Progenitor cell of endocrine pancreas (in vitro differentiated cells): ENCODE data around the gene CELSR1. TPM values are rescaled to one million over a fixed set of nuclear protein-coding genes. Genes with fewer than 3 reads are reported as not detected.

Experiments
- DNase-seq: peaks from one replicate; pipeline ENCODE4 v3.0.0; 2021; ENCODE audit warnings: low spot score; ENCODE audit not compliant: unreplicated experiment
- H3K27ac Mint-ChIP-seq: 2 replicates; pipeline ENCODE4 v1.8.0; 2021; ENCODE audit warnings: mild to moderate bottlenecking, moderate library complexity, mixed read lengths
- H3K27me3 Mint-ChIP-seq: 2 replicates; pipeline ENCODE4 v1.8.0; 2021; ENCODE audit warnings: mixed read lengths
- H3K36me3 Mint-ChIP-seq: 2 replicates; pipeline ENCODE4 v1.8.0; 2022; ENCODE audit warnings: mixed read lengths; ENCODE audit not compliant: insufficient read depth
- H3K4me1 Mint-ChIP-seq: 2 replicates; pipeline ENCODE4 v1.8.0; 2021; ENCODE audit warnings: low read depth, mixed read lengths
- H3K4me3 Mint-ChIP-seq: 2 replicates; pipeline ENCODE4 v1.8.0; 2021; ENCODE audit warnings: low read depth, mild to moderate bottlenecking, moderate library complexity, mixed read lengths
- H3K9me3 Mint-ChIP-seq: 2 replicates; pipeline ENCODE4 v1.8.0; 2021; ENCODE audit warnings: low read depth, mixed read lengths
- CTCF ChIP-seq: fragments of 200-600 bp; sonication (generic); IDR thresholded peaks from one replicate; pipeline ENCODE4 v1.5.0; 2021; ENCODE audit warnings: antibody characterized with exemption, mild to moderate bottlenecking; ENCODE audit not compliant: unreplicated experiment
- total RNA-seq: library from RNA; stranded (reverse); gene quantifications from 2 replicates; pipeline ENCODE4 v1.2.1, GENCODE V29; 2021

The CELSR1 gene
- total RNA-seq, 1 donor from 2014 or later: 20.9 TPM

DNA sequence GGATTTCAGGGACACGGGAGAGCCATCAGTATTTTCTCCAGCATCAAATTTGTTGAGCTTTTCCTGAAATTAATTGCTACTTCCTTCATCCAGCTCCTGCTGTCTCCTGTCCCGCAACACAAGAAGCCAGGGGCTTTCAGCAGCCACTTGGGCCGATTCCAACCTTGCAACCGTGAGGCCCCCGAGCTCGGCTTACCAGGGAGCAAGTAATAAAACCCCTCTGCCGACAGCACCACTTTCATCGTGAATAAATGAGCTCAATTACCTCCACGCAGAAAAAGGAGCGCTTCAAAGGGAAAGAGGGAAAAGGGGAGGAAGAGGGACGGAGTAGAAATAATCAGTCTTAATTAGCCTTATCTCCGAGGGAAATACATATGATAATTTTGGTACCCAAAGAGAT lies 76.6 kb downstream of the CELSR1 start:
- Mint-ChIP-seq H3K27me3 (peaks cover 4% of the 10 kb centered on the region), H3K36me3 (peaks cover 19% of the 10 kb centered on the region), H3K27ac (no peak overlapping the region), H3K9me3 (no peaks in the 10 kb centered on the region), H3K4me1 (peaks cover 7% of the 10 kb centered on the region), H3K4me3 (no peak overlapping the region)
- DNase-seq: no peak
- no peak for TF ChIP-seq CTCF

DNA sequence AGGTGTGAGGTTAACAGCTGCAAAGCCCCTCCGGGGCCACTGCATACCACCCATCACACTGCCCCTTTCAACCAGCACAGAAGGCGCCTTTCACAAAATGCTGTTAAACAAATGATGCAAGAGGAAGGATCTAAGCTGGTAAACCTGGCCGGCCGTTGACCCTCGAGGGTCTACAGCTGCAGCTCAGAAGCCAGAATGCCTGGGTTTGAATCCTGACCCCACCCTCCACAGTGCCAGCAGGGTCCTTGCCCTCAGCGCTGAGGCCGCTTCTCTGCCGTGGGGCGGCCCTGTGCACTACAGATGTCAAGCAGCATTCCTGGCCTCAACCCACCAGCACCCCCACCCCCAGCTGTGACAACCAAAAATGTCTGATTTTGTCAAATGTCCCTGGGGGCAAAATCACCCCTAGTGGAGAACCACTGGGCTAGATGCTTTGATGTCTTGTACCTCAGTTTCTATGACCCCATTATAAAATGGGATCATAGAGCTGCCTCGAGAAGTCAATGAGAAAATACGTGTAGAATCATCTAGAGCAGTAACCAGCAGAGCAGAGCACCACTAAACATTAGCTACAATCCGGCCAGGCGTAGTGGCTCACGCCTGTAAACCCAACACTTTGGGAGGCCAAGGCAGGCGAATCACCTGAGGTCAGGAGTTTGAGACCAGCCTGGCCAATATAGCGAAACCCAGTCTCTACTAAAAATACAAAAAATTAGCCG lies 77.9 kb downstream of the CELSR1 start:
- Mint-ChIP-seq H3K27ac (no peak overlapping the region), H3K27me3 (peaks cover 7% of the 10 kb centered on the region), H3K36me3 (peaks cover 17% of the 10 kb centered on the region), H3K4me3 (no peak overlapping the region), H3K4me1 (peaks cover 11% of the 10 kb centered on the region), H3K9me3 (no peaks in the 10 kb centered on the region)
- no peak for TF ChIP-seq CTCF
- DNase-seq: no peak

DNA sequence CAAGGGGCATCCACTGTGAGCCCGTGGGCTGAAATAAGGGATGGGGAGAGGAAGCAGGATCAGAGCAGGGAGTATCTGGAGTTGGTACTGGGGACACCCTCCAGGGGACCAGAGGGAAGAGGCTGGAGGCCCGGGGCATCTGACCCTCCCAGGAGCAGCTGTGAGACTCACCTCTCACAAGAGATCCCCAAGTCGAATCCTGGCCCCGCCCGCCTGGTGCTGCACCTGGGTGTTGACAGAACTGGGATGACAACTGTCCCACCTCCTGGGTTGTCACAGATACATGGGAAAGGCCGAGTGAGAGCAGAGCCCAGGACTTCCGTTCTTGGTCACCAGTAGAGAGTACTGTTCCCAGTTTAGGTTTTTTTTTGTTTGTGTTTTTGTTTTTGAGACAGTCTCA lies 78.9 kb downstream of the CELSR1 start:
- no peak for DNase-seq
- Mint-ChIP-seq H3K27me3 (peaks cover 7% of the 10 kb centered on the region), H3K9me3 (no peaks in the 10 kb centered on the region), H3K27ac (no peak overlapping the region), H3K4me3 (no peak overlapping the region), H3K36me3 (peaks cover 12% of the 10 kb centered on the region), H3K4me1 (peaks cover 21% of the 10 kb centered on the region)
- no peak for TF ChIP-seq CTCF

DNA sequence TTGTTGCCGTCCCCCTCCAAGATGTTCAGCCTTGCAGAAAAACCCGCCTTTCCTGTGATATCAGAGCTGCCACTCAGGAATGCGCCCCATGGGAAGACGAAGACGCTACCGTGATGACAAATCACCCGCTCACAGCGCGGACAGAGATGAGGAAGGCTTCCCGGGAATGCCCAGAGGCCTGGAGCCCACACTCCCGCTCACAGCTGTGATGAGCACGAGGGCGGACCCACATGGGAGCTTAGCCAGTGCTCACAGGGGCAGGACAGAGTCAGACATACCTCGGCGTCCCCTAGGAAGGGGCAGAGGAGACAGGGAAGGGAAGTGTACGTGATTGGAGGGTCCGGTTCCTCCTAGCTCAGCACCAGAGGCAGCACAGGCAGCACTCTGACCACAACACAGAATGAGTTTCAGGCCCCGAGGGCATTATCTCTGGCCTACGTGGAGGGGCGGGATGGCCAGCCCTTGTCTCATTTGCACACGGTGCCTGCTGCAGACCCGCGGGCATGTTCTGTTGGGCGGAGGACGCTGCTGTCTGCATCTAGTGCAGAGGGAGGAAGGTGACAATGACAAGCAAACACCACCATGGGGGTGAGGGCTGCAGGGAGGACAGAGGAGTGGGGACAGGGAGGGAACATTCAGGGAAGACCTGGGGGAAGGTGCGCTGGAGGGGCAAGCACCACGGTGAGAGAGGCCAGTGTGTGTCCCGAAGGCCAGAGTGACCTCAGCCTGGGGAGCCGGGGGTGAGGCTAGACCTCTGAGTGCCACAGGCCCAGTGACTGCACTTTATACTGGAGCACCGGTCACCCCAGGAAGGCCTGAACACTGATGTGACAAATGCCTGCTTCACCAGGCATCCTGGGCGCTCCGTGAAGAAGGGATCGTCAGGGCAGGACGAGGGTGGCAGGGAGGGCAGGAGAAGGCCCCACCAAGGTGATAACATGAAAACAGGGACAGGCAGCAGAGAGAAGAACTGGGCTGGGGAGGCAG lies 79.6 kb downstream of the CELSR1 start:
- Mint-ChIP-seq H3K4me1 (peaks cover 26% of the 10 kb centered on the region), H3K4me3 (no peak overlapping the region), H3K9me3 (no peaks in the 10 kb centered on the region), H3K27ac (no peak overlapping the region), H3K27me3 (peaks cover 7% of the 10 kb centered on the region), H3K36me3 (peaks cover 12% of the 10 kb centered on the region)
- TF ChIP-seq CTCF: no peak
- DNase-seq: no peak

GRCh38 chr22:46456818-46457163 lies 80.6 kb downstream of the CELSR1 start:
- Mint-ChIP-seq H3K27ac (no peak overlapping the region), H3K36me3 (peaks cover 4% of the 10 kb centered on the region), H3K9me3 (no peaks in the 10 kb centered on the region), H3K4me3 (no peak overlapping the region), H3K4me1 (peaks cover 30% of the 10 kb centered on the region), H3K27me3 (peaks cover 7% of the 10 kb centered on the region)
- DNase-seq: no peak
- no peak for TF ChIP-seq CTCF
